GM10266 (cell line): ENCODE results near the gene NEK10.

Experiments used
- DNase-seq: peaks from one replicate; pipeline ENCODE4 v3.0.0; 2012; ENCODE audit errors: extremely low spot score
- TF ChIP-seq, protein P1 (sequence below): IDR thresholded peaks from 2 replicates; pipeline ENCODE4 v1.5.1; 2012; ENCODE audit warnings: mild to moderate bottlenecking, low read depth; ENCODE audit not compliant: control insufficient read depth, insufficient read depth; ENCODE audit errors: missing control alignments

NEK10 gene

DNA sequence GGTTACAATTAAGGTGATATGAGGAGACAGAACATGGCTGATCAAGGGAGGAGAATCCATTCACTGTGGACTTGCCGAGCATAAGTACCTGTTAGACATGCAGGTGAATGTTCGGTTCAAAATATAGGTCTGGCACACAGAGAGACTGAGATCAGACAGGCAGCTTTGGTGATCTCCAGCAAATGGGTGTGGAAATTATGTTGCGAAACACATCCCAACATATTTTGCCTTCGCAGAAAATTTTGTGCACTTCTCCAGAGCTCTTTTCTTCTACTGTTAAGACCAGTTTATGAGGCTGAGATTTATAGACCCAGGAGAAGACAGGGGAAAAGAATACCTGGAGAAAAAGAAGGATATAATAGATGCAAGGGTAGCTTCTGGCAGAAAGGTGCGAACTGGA is 183.2 kb downstream of the NEK10 start:
- TF ChIP-seq, protein P1, sequence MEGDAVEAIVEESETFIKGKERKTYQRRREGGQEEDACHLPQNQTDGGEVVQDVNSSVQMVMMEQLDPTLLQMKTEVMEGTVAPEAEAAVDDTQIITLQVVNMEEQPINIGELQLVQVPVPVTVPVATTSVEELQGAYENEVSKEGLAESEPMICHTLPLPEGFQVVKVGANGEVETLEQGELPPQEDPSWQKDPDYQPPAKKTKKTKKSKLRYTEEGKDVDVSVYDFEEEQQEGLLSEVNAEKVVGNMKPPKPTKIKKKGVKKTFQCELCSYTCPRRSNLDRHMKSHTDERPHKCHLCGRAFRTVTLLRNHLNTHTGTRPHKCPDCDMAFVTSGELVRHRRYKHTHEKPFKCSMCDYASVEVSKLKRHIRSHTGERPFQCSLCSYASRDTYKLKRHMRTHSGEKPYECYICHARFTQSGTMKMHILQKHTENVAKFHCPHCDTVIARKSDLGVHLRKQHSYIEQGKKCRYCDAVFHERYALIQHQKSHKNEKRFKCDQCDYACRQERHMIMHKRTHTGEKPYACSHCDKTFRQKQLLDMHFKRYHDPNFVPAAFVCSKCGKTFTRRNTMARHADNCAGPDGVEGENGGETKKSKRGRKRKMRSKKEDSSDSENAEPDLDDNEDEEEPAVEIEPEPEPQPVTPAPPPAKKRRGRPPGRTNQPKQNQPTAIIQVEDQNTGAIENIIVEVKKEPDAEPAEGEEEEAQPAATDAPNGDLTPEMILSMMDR: no peak

DNA sequence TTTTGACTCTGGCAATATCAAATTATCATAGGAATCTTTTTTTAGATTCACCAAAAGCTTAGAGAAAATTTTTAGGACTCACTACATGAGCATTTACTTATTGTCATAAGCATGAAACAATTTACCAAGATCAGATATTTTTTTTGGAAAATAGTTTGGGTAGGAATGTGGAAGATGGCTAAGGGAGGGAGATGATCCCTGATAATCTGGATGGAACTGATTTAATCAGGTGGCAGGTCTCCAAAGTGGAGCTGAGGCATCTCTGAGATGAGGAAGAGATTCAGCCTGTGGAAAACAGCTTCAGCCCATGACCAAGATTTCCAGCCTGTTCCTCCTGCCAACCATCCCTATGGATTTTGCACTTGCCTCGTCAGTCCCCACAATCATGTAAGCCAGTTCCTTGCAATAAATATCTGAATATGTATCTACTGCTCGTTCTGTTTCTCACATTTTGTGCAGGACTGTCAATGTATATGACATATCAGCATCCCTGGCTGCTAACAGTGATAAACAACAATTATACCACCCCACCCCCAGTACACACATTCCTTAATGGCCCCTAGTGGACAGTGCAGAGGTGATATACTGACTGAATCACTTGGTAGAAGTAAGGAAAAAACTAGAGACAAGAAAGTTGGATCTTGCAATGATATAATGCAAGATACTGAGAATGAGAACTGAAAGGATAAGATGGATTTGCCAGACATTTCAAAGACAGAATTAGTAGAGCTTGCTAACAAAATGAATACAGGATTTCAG is 183.8 kb downstream of the NEK10 start:
- no peak for DNase-seq
- TF ChIP-seq, protein P1: no peak

More for the DNA sequence above, 183.2 kb downstream of the NEK10 start:
- DNase-seq: no peak

DNA sequence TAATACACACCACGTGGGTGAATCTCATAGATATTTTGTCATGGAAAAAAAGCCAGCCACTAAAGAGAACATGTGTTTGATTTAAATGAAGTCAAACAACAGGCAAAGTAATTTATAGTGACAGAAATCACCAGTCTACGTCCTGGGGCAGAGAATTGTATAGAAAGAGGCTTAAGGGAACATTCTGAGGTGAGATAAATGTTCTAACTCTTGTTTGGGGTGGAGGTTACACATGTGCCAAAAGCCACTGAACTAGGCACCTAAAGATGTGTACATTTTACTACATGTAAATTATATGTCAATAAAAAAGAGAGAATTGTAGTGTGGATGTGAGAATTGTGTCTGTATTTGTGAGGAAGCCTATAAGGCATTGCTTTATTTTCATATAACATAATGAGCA is 184.9 kb downstream of the NEK10 start:
- no peak for DNase-seq
- TF ChIP-seq, protein P1: no peak

DNA sequence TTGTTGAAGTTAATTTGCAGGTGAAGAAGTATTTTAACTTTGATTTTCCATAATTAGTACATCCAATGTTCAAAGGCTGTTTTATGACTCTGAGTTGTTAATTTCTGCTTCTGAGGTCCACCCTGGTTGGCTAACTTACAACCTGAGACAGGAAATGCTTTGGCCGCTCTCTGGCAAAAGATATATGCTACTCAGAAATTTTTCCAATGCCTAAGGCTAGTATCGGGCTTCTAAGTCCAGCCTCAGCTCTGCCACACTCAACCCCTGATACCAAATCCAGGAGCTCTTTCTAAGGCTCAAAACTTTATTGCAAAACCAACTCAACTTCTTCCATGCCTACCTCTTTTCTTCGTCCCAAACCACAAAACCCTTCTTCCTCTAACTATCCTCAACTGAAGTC is 192.9 kb downstream of the NEK10 start:
- TF ChIP-seq, protein P1: no peak
- no peak for DNase-seq

DNA sequence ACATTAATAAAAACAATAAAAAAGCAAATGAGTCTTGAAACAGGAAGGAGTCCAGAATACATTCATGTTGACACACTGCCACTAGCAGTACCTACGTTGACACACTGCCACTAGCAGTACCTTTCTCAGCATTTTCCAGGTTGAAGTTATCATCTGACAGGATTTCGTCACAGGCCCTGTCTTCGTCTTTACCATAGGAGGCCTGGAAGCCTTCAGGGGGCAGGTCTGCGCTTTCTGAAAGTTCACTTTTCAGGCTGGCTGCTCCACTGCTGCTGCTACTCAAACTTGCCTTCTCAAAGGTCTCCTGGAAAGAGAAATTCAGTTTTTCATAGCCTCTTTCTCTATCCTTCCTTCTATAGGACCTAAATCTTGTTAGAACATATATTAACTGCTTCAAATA is 194.7 kb downstream of the NEK10 start:
- no peak for DNase-seq
- TF ChIP-seq, protein P1: no peak

DNA sequence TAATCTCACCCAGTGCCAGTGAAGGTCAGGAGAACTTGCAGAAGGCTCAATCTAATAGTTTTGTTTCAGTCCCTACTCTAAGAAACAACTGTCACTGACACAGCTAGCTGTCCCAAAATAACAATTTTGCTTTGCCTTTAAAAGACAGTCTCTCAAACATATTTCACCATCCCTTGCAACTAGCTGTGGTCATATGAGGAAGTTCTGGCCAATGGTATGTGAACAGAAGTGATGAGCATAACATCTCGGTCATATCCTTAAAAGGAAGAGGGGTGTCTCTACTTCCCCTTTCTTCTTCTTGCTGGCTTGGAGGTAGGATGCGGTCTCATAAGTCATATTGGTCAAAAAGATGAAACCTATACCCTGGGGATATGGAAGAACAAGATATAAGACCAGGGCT is 198.1 kb downstream of the NEK10 start:
- TF ChIP-seq, protein P1: no peak
- DNase-seq: no peak

DNA sequence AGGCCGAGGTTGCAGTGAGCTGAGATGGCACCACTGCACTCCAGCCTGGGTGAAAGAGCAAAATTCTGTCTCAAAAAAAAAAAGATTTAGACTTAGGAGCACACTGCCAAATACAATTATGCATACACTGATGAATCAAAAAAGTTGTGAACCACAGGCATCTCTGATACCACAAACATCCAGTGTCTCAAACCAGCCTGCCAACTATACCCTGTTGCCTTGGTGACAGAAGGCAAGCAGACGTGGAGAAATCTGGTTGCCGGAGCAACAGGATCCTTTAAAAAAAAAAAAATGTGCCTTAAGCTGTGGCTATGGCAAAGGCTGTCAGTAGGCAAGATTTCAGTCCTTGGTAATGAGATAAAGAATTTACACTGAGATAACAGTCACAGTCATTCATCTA is 202.3 kb downstream of the NEK10 start:
- TF ChIP-seq, protein P1: no peak
- no peak for DNase-seq
